ENCODE measurements around the gene ABCF2.

ABCF2 gene

GRCh38 chr7:151202836-151203235, 24.2 kb downstream of the ABCF2 start:
- TF ChIP-seq CTCF (IDR thresholded peaks at IDR 0.05): no peak

GRCh38 chr7:151201751-151202150, 25.3 kb downstream of the ABCF2 start:
- TF ChIP-seq CTCF (IDR thresholded peaks at IDR 0.05): no peak

GRCh38 chr7:151201344-151201743, 25.7 kb downstream of the ABCF2 start:
- TF ChIP-seq CTCF (IDR thresholded peaks at IDR 0.05): no peak

GRCh38 chr7:151198945-151199848, 27.8 kb downstream of the ABCF2 start:
- TF ChIP-seq CTCF (IDR thresholded peaks at IDR 0.05): no peak

- TF ChIP-seq CTCF (IDR thresholded peaks at IDR 0.05): no peak
These were observed 29.1 kb downstream of the ABCF2 start for GRCh38 chr7:151197932-151198331.

GRCh38 chr7:151195616-151196450, 31.2 kb downstream of the ABCF2 start:
- TF ChIP-seq CTCF (IDR thresholded peaks at IDR 0.05): no peak

GRCh38 chr7:151194188-151194587, 32.8 kb downstream of the ABCF2 start:
- TF ChIP-seq CTCF (IDR thresholded peaks at IDR 0.05): no peak

All from LNCAP (cell line).